ENCODE measurements around the gene SCEL. TPM values are rescaled to one million over a fixed set of nuclear protein-coding genes. Genes with fewer than 3 reads are reported as not detected.

The SCEL gene
- total RNA-seq, 1 experiment from 2014 or later, result 0.07 TPM

DNA sequence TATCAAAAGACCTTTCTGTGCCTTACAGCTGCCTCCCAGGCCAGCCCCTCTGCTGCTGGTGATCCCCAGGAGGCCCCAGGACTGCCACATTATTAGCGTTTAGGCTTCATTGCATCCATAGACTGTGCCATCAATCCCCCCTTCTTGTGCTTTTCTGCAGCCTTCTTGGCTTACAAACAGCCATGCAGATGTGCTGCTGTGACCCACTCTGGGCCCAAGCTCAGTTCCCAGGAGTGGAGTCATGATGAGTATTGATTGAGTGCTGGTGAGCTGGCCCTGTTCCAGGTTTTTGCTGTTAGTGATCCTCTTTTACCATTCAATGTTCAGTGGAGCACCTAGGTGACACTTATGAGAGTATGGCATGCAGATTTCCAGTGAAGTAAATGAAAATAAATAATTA, 102.1 kb downstream of the SCEL start:
- Histone ChIP-seq H3K4me3 (replicated peaks in 1 of 2; ENCODE audit: low read depth in 1 of 2, low read length in 2 of 2) (no peak overlapping the region), H3K9ac (ENCODE audit: low read length) (no peak overlapping the region), H3K9me3 (ENCODE audit: control insufficient read depth in 1 of 2, insufficient read depth in 1 of 2, low read depth in 1 of 2, low read length in 2 of 2) (no peaks in the 10 kb centered on the region), H2AFZ (ENCODE audit: low read depth, low read length, poor library complexity, severe bottlenecking) (no peak overlapping the region), H3K9me2 (ENCODE audit: insufficient read depth) (no peaks in the 10 kb centered on the region), H3K4me2 (ENCODE audit: low read length) (no peak overlapping the region), H4K20me1 (ENCODE audit: insufficient read depth) (no peaks in the 10 kb centered on the region), H3K27ac (ENCODE audit: low read depth, low read length) (no peak overlapping the region), H3K36me3 (ENCODE audit: control insufficient read depth in 1 of 2, insufficient read depth in 2 of 2, low read length in 2 of 2) (no peaks in the 10 kb centered on the region), H3K79me2 (ENCODE audit: insufficient read depth, low read length) (no peaks in the 10 kb centered on the region), H3K27me3 (ENCODE audit: insufficient read depth, low read length) (no peaks in the 10 kb centered on the region), H3K4me1 (ENCODE audit: control insufficient read depth in 1 of 2, insufficient read depth in 2 of 2, low read length in 2 of 2) (no peaks in the 10 kb centered on the region)
- DNase-seq (ENCODE audit: low read depth, low spot score), result no peak
- intact Hi-C loops (cut with micrococcal nuclease), result no loop called here
- CTCF ChIA-PET, result no interaction called here
- ATAC-seq, result no peak
- POLR2A ChIA-PET, result no interaction called here
- RAD21 ChIA-PET (ENCODE audit: low non-redundant PET in 1 of 2, low total read pairs in 2 of 2, uncharacterized antibody in 2 of 2, unreplicated experiment in 2 of 2), result no interaction called here
- TF ChIP-seq YY1 (IDR thresholded peaks at IDR 0.05; ENCODE audit: extremely low read depth, insufficient replicate concordance, low read depth, low read length), result no peak
- TF ChIP-seq EZH2phosphoT487 (IDR thresholded peaks at IDR 0.05; ENCODE audit: borderline replicate concordance), result no peak
- TF ChIP-seq, protein P1, sequence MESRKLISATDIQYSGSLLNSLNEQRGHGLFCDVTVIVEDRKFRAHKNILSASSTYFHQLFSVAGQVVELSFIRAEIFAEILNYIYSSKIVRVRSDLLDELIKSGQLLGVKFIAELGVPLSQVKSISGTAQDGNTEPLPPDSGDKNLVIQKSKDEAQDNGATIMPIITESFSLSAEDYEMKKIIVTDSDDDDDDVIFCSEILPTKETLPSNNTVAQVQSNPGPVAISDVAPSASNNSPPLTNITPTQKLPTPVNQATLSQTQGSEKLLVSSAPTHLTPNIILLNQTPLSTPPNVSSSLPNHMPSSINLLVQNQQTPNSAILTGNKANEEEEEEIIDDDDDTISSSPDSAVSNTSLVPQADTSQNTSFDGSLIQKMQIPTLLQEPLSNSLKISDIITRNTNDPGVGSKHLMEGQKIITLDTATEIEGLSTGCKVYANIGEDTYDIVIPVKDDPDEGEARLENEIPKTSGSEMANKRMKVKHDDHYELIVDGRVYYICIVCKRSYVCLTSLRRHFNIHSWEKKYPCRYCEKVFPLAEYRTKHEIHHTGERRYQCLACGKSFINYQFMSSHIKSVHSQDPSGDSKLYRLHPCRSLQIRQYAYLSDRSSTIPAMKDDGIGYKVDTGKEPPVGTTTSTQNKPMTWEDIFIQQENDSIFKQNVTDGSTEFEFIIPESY (IDR thresholded peaks at IDR 0.05; ENCODE audit: extremely low read depth, insufficient replicate concordance, low read length), result no peak
- TF ChIP-seq ZFX (IDR thresholded peaks at IDR 0.05), result no peak
- TF ChIP-seq SRF (IDR thresholded peaks at IDR 0.05; ENCODE audit: low read depth), result no peak
- no peak for TF ChIP-seq EZH2 (IDR thresholded peaks at IDR 0.05)
- TF ChIP-seq POLR2AphosphoS5 (IDR thresholded peaks at IDR 0.05; ENCODE audit: low read depth, low read length), result no peak
- TF ChIP-seq, protein P2, sequence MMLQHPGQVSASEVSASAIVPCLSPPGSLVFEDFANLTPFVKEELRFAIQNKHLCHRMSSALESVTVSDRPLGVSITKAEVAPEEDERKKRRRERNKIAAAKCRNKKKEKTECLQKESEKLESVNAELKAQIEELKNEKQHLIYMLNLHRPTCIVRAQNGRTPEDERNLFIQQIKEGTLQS (IDR thresholded peaks at IDR 0.05), result no peak
- no peak for TF ChIP-seq POLR2A (IDR thresholded peaks at IDR 0.05; ENCODE audit: borderline replicate concordance, extremely low read depth, insufficient read depth, insufficient read length)
- TF ChIP-seq, protein P3, sequence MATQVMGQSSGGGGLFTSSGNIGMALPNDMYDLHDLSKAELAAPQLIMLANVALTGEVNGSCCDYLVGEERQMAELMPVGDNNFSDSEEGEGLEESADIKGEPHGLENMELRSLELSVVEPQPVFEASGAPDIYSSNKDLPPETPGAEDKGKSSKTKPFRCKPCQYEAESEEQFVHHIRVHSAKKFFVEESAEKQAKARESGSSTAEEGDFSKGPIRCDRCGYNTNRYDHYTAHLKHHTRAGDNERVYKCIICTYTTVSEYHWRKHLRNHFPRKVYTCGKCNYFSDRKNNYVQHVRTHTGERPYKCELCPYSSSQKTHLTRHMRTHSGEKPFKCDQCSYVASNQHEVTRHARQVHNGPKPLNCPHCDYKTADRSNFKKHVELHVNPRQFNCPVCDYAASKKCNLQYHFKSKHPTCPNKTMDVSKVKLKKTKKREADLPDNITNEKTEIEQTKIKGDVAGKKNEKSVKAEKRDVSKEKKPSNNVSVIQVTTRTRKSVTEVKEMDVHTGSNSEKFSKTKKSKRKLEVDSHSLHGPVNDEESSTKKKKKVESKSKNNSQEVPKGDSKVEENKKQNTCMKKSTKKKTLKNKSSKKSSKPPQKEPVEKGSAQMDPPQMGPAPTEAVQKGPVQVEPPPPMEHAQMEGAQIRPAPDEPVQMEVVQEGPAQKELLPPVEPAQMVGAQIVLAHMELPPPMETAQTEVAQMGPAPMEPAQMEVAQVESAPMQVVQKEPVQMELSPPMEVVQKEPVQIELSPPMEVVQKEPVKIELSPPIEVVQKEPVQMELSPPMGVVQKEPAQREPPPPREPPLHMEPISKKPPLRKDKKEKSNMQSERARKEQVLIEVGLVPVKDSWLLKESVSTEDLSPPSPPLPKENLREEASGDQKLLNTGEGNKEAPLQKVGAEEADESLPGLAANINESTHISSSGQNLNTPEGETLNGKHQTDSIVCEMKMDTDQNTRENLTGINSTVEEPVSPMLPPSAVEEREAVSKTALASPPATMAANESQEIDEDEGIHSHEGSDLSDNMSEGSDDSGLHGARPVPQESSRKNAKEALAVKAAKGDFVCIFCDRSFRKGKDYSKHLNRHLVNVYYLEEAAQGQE (IDR thresholded peaks at IDR 0.05; ENCODE audit: low read depth), result no peak
- BruUV-seq (replicated peaks), result no TSS peak
